GM21786 (cell line): ENCODE data around the gene C12orf57.
"Not testable (repeated sequence)": the region's sequence is repeated elsewhere in the genome, so short reads cannot be mapped to it uniquely, and the experiment has no call there.

ENCODE experiments used
- ATAC-seq: cut with Tn5 transposase; IDR thresholded peaks from one replicate; pipeline ENCODE4 v1.9.1; 2021; ENCODE audit not compliant: unreplicated experiment

Gene C12orf57, protein sequence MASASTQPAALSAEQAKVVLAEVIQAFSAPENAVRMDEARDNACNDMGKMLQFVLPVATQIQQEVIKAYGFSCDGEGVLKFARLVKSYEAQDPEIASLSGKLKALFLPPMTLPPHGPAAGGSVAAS

DNA sequence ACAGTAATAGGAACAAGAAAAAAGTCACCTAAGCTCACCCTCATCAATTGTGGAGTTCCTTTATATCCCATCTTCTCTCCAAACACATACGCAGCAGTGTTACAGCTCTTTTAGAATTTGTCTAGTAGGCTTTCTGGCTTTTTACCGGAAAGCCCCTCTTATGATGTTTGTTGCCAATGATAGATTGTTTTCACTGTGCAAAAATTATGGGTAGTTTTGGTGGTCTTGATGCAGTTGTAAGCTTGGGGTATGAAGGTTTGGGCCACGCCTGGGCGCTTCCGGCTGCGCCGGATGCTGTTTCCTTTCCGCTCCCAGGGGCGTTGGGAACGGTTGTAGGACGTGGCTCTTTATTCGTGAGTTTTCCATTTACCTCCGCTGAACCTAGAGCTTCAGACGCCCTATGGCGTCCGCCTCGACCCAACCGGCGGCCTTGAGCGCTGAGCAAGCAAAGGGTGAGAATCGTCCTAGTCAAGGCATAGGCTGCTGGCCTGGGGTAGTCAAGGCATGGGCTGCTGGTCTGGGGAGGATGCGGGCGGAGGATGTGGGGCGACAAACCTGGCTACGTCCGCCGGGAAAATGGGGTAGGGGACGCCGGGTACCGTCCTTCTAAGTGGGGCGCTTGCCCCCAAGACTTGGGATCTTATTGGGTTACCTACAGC is at the start of gene C12orf57, which contains the start of gene RNU7-1:
Gene C12orf57, plus strand, starts transcription at position 301 of the 659 bp plus-strand sequence. Its CDS starts 100 bp downstream, at position 401.
Gene RNU7-1, plus strand, starts transcription at position 95 of the 659 bp plus-strand sequence.
- ATAC-seq, result peak; percentile 25

DNA sequence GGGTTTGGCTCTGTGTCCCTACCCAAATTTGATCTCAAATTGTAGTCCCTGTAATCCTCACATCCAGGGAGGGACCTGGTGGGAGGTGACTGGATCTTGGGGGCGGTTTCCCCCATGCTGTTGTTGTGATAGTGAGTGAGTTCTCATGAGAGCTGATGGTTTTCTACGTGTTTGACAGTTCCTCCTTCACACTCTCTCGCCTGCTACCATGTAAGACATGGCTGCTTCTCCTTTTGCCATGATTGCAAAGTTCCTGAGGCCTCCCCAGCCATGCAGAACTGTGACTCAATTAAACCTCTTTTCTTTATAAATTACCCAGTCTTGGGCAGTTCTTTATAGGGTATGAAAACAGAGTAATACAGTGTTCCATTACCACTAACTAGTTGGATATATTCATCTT is 49.5 kb upstream of the C12orf57 start:
- ATAC-seq, result no peak

DNA sequence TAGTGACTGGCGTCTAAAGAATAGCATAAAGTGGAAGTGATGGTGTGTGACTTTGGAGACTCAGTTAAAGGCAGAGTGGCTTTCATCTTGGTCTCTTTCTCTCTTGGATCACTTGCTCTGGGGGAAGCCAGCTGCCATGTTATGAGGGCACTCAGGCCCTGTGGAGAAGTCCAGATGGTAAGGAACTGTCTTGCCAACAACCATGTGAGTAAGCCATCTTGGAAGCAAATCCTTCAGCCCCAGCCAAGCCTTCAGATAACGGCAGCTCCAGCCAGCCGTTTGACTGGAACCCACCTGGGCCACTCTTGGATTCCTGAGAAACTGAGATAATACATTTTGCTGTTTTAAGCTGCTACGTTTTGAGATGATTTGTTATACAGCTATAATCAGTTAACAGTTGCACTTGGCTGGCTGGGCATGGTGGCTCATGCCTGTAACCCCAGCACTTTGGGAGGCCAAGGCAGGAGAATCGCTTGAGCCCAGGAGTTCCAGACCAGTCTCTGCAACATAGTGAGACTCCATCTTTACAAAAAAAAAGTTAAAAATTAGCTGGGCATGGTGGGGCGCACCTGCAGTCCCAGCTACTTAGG is 46.9 kb upstream of the C12orf57 start:
- ATAC-seq, result no peak

DNA sequence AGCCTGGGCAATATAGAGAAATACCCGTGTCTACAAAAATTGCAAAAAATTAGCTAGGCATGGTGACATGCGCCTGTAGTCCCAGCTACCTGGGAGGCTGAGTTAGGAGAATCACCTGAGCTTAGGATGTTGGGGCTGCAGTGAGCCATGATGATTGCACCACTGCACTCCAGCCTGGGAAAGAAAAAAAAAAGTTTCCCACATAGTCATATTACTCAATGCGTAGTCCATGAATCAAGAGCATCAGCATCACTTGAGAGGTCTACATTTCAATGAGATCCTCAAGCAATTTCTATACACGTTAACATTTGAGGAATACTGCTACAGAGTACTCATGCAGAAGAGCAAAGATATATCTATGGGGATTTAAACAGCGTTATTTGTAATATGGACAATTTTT is 44.4 kb upstream of the C12orf57 start:
- ATAC-seq, result no peak

DNA sequence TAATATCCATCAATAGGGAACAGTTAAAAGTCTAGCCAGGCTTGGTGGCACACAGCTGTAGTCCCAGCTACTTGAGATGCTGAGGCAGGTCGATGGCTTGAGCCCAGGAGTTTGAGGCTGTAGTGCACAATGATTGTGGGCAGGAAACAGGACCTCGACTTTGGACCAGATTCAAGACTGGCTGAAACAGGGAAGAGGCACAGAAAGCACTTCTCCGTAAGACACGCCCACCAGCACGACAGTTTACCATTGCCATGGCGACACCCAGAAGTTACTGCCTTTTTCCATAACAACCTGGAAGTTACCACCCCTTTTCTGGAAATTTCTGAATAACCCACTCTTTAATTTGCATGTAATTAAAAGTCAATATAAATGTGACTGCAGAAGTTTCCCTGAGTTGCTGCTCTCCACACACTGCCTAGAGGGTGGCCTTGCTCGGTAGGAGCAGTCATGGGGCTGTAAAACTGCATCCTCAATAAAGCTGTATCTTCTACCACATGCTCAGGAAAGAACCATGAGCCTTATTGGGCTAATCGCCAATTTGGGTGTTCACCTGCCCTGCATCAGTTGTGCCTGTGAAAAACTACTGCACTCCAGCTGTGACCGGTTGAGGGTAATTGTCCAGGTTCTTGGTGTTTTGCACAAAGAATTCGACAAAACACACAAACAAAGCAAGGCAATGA is 43.8 kb upstream of the C12orf57 start:
- no peak for ATAC-seq

DNA sequence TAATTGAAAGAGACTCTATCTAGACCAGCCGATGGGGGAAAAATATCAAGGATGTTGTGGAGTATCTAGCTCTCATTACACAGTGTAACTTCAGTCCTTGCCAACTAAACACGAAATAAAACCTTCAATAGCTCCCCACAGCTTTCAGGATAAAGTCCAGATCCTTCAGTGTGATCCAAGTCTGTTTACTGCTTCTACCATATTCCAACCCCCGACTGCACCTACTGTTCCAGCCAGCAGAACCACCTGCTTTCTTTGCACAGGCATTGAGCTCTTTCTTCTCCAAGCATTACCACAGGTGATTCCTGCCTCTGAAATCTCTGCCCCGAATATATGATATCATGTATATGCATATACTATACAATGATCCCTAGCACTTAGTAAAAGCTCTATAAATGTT is 41.4 kb upstream of the C12orf57 start:
- ATAC-seq, result no peak

DNA sequence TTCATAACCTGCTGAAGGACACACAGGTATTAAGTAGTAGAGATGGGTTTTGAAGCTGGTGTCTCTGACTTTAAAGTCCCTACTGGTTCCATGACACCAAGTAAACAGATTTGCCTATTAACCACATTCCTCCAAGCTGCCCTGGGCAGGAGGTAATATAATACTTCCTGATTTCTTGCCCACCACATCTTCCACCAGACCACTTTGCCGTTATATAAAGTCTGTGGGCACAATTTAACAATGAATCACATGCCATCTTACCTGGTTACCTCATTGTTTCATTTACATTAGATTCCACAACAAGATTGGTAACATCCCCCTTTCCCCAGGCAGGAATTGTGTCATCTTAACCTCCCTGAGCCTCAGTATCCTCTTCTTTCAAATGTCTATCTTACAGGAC is 40.1 kb upstream of the C12orf57 start:
- ATAC-seq, result no peak

DNA sequence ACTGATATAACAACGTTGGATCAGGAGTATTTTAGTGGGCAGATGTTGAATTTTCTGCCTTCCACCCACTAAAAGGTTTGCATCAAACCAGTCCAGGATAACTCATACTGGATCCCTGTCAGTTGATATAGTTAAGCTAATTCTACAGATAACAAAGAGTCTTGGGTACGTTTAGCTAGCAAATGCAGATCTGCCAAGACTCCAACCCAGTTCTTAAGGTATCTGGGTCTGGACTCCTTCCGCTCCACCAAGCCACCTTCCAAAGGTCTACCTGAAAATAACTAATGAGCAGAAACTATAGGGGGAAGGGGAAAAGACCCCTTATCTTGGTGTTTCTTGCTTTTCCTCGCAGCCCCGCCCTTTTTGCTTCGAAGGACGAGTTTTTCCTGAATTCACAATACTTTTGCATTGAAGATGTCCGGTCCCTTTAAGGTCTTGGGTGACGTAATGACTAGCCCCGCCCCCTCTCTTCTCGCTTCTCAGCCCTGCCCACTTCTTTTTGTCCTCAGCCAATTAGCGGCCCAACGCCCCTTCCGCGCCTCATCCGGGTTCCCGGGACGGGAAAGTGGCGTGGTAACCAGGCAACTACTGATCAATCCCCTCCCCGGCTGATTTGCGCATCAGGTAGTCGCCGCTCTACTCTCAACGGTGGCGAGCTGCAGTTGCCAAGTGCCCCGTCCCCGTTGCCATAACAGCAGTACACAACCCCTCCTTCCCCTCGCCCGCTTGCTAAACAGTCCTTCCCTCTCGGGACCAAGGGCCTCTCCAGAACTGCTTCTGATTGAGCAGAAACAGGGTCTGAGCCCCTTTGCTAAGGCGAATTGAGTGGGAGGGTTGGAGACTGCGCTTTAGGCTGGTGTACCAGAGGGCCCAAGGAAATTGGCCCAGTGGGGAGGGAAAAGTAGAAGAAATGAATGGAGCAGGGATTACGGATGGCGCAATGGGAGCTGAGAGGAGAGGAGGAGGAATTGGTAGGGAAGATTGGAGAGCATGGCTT is 39.2 kb upstream of the C12orf57 start, which contains the start of gene LRRC23:
Gene LRRC23, plus strand, starts transcription at position 543 of the 997 bp plus-strand sequence. CDS start 812 bp downstream, outside the sequence.
- ATAC-seq, result peak; percentile 94

DNA sequence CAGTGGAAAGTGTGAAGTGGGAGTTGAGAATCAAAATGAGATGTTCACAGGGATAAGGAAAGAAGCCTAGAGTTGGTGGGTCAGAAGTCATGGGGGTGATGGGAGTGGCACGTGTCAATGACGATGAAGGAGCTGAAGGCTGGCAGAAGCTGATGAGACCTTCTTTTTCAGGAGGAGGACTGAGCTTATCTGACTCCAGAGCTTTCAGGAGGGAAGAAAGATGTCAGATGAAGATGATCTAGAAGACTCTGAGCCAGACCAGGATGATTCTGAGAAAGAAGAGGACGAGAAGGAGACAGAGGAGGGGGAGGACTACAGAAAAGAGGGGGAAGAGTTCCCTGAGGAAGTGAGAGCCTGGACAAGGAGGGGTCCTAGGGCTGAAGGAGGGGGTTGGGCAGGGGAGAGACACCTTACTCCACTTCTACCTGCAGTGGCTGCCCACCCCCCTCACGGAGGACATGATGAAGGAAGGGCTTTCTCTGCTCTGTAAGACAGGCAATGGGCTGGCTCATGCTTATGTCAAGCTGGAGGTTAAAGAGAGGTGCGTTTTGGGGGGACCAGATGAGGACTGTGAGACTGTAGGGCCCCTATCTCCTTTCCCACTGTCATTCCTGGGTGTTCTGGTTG is 38.3 kb upstream of the C12orf57 start:
- no peak for ATAC-seq

DNA sequence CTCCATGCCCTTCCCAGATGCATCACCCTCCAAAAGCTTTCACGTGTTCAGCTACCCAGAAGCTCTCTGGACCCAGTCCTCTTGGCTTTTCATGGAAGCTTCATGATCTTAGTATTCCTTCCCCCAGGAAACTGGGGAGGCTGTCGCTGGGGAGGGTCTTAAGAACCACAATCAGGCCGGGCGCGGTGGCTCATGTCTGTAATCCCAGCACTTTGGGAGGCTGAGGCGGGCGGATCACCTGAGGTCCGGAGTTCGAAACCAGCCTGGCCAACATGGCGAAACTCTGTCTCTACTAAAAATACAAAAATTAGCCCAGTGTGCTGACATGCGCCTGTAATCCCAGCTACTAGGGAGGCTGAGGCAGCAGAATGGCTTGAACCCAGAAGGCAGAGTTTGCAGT is 35.7 kb upstream of the C12orf57 start:
- not testable (repeated sequence) for ATAC-seq

DNA sequence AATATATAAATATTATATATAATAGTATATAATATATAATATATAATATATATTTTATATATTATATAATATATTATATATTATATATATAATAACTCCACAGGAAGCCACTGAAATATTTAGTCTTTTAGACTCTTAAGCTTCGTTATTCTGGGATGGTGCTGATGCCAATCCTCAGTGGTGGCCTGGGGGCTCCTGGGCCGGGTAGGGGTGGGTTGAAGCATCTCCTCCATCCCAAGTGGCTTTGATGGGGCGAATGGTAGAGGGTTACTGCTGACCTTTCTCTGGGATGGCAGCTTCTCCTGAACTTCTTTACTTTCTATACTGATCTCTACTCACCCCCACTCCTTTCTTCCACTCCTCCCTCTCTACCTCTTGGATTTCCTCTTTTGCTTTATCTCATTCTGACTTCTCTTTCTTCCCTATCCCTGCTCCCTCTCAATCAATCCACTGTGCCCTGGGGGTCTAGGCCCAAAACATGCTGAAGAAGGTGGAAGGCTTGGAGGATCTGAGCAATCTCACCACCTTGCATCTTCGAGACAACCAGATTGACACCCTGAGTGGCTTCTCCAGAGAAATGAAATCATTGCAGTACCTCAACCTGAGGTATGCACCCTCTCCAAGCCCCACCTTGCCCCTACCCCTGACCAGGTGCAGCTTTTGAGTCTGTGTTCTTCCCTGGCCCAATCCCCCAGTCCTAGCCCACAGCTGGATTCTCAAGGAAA is 34.2 kb upstream of the C12orf57 start:
- ATAC-seq, result no peak

DNA sequence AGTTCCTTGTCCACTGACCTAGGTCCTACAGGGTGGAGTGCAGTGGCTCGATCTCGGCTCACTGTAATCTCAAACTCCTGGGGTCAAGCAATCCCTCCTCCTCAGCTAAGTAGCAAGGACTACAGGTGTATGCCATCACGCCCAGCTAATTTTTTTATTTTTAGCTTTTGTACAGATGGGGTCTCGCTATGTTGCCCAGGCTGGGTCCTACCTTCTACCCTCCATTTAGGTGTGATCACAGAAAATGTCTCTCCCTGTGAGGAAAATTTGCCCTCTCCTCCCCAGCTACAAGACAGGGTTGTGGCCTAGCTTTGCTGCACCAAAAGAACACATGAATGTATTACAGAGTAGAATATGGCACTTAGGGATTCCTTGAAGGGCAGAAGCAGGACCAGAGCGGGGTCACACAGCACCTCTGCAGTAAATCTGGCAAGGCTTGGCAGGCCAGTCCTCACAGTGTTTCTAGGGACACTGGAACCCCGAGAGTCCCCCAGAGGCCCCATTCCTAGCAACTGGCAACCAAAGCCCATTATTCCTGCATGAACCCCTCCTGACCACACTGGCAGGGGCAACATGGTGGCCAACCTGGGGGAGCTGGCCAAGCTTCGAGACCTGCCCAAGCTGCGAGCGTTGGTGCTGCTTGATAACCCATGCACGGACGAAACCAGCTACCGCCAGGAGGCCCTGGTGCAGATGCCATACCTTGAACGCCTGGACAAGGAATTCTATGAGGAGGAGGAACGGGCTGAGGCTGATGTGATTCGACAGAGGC is 31.5 kb upstream of the C12orf57 start:
- no peak for ATAC-seq

DNA sequence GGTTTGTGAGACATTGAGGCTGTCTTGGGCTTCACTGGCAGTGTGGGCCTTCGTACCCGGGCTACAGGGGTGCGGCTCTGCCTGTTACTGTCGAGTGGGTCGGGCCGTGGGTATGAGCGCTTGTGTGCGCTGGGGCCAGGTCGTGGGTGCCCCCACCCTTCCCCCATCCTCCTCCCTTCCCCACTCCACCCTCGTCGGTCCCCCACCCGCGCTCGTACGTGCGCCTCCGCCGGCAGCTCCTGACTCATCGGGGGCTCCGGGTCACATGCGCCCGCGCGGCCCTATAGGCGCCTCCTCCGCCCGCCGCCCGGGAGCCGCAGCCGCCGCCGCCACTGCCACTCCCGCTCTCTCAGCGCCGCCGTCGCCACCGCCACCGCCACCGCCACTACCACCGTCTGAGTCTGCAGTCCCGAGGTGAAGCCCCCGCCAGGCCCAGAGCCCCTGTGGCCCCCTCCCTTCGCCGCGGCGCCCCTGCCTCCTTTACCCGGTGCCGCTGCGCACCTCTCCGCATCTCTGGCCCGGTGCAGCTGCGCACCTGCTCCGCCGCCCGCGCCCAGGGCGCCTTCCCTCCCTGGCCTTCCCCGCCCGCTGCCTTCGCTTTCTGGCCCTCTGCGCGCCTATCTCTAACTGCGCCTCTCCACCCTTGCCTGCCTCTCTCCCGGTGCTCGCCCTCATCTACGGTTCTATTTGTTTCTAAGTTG is 29.4 kb upstream of the C12orf57 start, which contains the start of gene ENO2:
Gene ENO2, plus strand, starts transcription at position 335 of the 701 bp plus-strand sequence. CDS start 1,253 bp downstream, outside the sequence.
- ATAC-seq, result peak; percentile 67

DNA sequence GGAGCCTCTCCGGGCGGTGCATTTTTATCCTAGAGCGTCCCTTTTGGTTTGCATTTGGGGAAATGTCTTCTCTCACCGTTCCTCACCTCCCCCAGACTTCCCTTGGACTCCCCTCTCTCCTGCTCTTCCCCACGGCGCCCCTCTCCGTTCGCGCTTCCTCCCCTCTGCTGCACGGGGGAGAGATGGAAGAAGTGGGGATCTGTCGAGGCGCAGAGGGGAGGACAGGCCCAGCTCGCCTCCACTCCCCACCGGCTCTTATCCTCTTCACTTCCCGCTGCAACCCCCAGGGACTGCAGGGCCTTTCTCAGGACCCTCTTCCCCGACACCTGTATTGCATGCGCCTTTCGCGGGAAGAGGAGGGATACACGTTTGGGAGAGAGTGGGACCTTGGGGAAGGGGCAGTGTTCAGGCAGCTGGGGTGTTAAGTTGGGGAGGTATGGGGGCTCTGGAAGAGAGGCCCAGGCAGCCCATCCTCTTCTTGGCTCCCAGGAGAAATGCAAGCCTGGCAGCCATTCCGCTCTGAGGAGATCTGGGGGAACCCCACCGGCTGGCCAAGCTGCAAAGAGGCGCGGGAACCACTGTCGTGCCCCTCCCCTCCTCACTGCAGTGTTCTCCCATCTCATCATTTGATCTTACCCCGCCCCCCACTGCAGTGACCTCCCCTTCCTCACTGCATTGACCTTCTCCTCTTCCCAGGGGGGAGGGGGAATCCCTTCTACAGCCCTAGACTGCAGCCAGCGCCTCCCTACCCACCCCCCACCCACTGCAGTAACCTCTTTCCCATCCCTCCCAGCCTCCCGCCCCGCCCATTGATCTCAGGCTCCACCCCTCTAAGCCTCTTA is 28.7 kb upstream of the C12orf57 start:
- ATAC-seq, result no peak

DNA sequence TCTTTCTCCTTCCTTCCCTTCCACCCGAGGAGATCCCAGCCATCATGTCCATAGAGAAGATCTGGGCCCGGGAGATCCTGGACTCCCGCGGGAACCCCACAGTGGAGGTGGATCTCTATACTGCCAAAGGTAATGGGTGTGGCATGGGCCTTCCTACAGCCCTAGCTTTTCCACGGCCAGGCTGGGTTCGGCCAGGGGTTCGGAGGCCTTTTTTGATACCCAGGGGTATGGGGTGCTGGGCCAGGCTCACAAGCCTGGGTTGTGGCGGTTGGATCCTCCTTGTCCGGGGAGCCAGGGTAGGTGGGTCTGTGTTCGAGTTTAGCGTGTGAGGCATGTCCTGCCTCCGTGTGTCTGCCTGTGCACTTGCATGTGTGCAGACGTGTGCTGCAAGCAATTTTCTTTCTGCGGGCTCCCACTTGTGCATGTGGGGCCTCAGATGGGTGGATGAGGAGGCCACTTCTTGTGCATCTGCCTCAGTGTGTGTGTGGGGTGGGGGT is 28.0 kb upstream of the C12orf57 start:
- ATAC-seq, result no peak

DNA sequence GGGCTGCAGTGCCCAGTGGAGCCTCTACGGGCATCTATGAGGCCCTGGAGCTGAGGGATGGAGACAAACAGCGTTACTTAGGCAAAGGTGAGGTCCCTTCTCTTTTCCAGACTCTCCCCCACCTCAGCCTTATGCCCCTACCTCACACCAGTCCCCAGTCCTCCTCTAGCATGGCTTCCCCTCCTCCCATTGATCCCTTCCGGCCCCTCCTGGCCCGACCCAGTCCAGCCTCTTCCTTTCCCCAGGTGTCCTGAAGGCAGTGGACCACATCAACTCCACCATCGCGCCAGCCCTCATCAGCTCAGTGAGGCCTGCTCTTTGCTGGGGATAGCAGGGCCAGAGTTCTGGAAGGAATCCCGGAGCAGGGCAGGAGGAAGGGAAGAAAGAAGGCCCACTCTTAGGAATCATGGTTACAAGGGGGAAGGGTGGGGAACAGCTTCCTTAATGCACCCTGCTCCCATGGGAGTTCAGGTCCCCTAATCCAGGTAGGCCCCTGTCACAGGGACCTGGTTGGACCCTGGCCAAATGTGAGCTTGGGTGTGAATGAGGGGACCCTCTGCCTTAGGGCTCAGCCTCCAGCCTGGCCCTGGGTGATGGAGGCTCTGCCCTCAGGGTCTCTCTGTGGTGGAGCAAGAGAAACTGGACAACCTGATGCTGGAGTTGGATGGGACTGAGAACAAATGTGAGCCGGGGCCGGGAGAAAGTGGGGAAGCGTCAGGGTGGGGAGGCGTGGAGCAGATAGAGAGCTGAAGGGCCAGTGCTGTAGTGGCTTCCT is 27.2 kb upstream of the C12orf57 start:
- ATAC-seq, result no peak
